ENCODE results near the gene TNPO1.

DNA sequence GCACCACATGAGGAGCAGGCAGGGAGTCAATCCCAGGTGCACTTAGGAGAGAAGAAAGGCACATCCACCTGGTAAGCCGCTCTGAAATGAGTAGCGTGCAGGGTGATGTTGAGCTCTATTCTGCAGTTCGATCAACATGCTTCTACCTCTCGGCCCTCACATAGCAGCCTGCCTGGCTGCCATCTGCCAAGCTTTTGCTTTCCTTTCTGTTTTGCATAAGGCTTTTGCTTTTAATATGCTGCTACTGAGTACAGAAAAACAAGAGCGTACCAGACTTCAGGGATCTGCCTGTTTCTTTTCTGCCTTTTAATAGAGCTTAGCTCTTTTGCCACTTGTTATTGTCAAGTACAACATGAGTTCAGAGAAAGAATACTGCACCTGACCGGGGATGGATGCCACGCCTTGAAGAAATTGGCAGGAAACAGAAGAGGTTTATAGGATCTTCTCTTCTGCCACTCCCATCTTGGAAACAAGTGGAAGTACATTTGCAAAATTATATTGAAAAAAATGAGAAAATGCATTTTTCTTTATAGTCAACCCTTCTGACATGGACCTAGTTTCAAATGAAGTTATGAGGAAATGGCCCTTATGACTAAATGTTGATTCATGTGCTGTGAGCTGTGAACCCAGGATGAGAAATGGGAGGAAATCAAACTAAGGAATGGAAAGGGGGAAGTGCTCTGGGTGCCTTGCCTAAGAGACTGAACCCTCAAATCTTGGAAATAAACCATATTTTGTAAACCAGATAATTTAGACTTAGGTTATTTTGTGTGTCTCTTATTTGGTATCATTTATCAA, 135.4 kb downstream of the TNPO1 start:
- TF ChIP-seq EZH2phosphoT487 (IDR thresholded peaks at IDR 0.05; ENCODE audit: insufficient read depth, low read depth) (no peak), EZH2 (IDR thresholded peaks at IDR 0.05; ENCODE audit: insufficient read depth, poor library complexity, severe bottlenecking) (no peak)

All from GM23248 (cell line).